ENCODE measurements around the gene PIP4K2A.
A peak's percentile ranks its signal among the peaks of the same experiment; 100 is the strongest.

The PIP4K2A gene

DNA sequence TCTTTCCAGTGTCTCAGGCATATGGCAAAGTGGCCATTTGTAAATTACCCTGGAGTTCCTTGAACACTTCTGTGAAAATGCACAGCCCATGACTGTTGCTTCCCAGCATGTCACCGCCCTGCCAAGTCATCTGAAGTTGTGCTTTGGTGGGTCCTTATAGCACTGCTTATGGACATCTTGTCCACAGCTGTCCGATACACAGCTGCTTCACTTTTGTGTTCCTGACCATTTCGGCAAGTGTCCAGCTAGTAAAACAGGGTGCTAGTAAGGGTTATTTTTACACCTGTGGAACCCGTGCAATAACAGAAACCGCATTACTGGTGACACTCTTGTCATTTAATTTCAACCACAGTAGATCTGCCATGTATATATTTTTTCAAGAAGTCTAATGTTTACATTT, 29.7 kb downstream of the PIP4K2A start:
- H3K9ac ChIP-seq: no peak overlapping the region
- no peaks in the 10 kb centered on the region for H3K27me3 ChIP-seq
- H3K27ac ChIP-seq: no peak overlapping the region
- TF ChIP-seq Cebpa-rat (IDR thresholded peaks at IDR 0.05): no peak
- peak overlapping the region in 3 of 11 experiments; percentile 42 to 52 (median 47); a peak in 4 of 22 replicates for H3K4me2 ChIP-seq
- peaks cover 11 to 44% (median 19%) of the 10 kb centered on the region in 10 experiments; a peak in 18 of 20 replicates for H3K4me1 ChIP-seq
- peaks cover 5 to 30% (median 21%) of the 10 kb centered on the region in 11 experiments; a peak in 19 of 22 replicates for H3K9me3 ChIP-seq (replicated peaks in 1 of 11)
- H3K4me3 ChIP-seq: no peak overlapping the region
- peaks cover 7 to 96% (median 31%) of the 10 kb centered on the region in 11 experiments; a peak in 16 of 22 replicates for H4K20me1 ChIP-seq
- H3K36me3 ChIP-seq: peaks cover 0 to 37% (median 11%) of the 10 kb centered on the region in 11 experiments; a peak in 8 of 22 replicates

DNA sequence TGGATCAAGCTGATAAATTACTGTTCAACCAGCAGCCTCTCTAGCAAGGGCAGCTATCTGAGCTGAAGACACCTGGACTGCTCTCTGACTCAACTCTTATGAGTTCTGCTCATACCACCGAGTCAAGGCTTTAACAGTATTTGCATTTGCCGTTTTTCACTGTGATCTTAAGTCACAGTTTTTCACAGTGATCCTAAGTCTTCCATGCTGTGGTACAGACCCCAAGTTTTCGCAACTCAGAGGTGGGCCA, 31.3 kb downstream of the PIP4K2A start:
- Histone ChIP-seq H4K20me1 (peaks cover 7 to 96% (median 37%) of the 10 kb centered on the region in 11 experiments; a peak in 16 of 22 replicates), H3K27ac (no peak overlapping the region), H3K4me1 (peaks cover 11 to 44% (median 19%) of the 10 kb centered on the region in 10 experiments; a peak in 18 of 20 replicates), H3K9ac (no peak overlapping the region), H3K36me3 (peaks cover 0 to 25% (median 6%) of the 10 kb centered on the region in 11 experiments; a peak in 8 of 22 replicates), H3K27me3 (no peaks in the 10 kb centered on the region), H3K4me3 (no peak overlapping the region), H3K4me2 (peak overlapping the region in 7 of 11 experiments; percentile 4 to 52 (median 36); a peak in 8 of 22 replicates), H3K9me3 (replicated peaks in 1 of 11) (peaks cover 0 to 17% (median 12%) of the 10 kb centered on the region in 11 experiments; a peak in 19 of 22 replicates)
- no peak for TF ChIP-seq Cebpa-rat (IDR thresholded peaks at IDR 0.05)

DNA sequence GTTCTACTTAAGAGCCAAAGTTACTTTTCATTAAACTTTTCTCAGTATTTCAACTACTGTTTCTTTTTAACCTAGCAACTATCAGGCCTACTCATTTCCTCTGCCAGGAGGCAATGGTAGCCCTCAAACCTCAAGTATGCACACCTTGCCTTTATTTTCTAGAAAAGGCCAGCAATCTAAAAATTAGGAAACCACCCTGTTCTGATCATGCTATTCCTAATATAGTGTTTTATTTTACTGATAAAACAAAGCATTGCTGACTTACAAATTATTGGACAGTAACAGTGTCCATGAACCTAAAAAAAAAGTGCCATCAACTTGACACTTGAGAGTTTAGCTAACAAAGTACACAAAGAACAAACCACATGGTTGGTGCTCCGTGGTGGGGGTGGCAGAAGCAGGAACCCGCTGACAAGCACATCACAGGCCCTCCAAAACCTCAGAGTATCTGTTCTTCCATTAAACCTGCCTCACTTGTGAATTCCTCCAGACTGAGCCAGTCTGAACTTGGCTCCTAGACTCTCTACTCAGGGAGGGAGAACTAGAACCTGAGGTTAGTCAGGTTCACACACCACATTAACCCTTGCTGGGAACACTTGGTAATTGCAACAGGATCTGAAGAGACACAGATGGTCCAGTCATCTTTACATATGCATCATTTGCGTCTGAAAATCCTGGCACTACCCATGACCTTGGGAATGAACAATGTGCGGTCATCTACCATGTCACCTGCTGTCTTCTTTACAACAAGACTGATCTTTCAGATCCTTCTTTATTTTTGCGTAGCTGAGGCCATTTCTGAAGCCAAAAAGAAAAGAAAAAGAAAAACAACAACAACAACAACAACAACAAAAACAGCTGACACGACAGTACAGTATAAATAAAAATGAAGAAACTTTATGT, 31.9 kb downstream of the PIP4K2A start:
- Histone ChIP-seq H3K9me3 (replicated peaks in 1 of 11) (peaks cover 0 to 11% (median 6%) of the 10 kb centered on the region in 11 experiments; a peak in 15 of 22 replicates), H4K20me1 (peaks cover 10 to 96% (median 40%) of the 10 kb centered on the region in 11 experiments; a peak in 17 of 22 replicates), H3K27me3 (no peaks in the 10 kb centered on the region), H3K4me3 (no peak overlapping the region), H3K4me1 (peaks cover 11 to 44% (median 19%) of the 10 kb centered on the region in 10 experiments; a peak in 18 of 20 replicates), H3K27ac (peak overlapping the region in 1 of 11 experiments; percentile 3; a peak in 1 of 22 replicates), H3K36me3 (peaks cover 0 to 25% (median under 1%) of the 10 kb centered on the region in 11 experiments; a peak in 5 of 22 replicates), H3K9ac (no peak overlapping the region), H3K4me2 (peak overlapping the region in 10 of 11 experiments; percentile 4 to 58 (median 20); a peak in 12 of 22 replicates)
- TF ChIP-seq Cebpa-rat (IDR thresholded peaks at IDR 0.05): no peak

DNA sequence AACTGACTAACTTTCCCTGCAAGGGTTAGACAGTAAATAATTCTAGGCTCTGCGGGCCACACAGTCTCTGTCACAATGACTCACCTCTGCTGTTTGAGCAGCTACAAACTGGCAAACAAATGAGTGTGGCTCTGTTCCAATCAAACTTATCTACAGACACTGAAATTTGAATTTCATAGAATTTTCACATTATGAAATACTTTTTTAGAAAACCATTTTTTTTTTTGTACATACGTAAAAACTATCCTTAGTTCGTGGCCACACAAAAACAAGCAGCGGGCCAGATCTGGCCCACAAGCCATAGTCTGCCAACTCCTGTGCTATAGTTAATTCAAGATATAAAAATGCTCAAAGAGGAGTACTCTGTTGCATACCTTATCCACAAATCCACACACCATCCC, 32.6 kb downstream of the PIP4K2A start:
- TF ChIP-seq Cebpa-rat (IDR thresholded peaks at IDR 0.05): no peak

DNA sequence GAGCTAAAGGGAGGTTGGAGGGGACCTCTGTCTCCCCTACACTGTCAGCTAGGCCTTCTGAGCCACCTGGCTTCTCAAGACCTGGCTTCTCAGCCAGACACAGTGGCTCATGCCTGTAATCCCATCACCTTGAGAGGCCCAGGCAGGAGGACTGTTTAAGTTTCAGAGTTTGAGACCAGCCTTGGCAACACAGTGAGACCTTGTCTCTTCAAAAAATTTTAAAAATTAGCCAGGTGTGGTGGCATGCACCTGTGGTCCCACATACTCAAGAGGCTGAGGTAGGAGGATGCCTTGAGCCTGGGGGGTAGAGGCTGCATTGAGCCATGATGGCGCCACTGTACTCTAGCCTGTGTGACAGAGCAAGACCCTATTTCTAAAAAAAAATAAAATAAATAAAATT, 33.1 kb downstream of the PIP4K2A start:
- Histone ChIP-seq H3K4me1 (peaks cover 11 to 45% (median 19%) of the 10 kb centered on the region in 10 experiments; a peak in 18 of 20 replicates), H3K4me3 (no peak overlapping the region), H3K27me3 (no peaks in the 10 kb centered on the region), H3K36me3 (peaks cover 0 to 24% (median 0%) of the 10 kb centered on the region in 11 experiments; a peak in 4 of 22 replicates), H3K9me3 (replicated peaks in 1 of 11) (peaks cover 0 to 6% (median 0%) of the 10 kb centered on the region in 11 experiments; a peak in 2 of 22 replicates), H3K27ac (0 out of 22 replicates have a peak overlapping the region, but pooled peaks of 1 of the 11 experiments have one; percentile 3), H3K9ac (no peak overlapping the region), H4K20me1 (peaks cover 16 to 96% (median 52%) of the 10 kb centered on the region in 11 experiments; a peak in 18 of 22 replicates), H3K4me2 (peak overlapping the region in 3 of 11 experiments; percentile 3 to 36 (median 11); a peak in 2 of 22 replicates)
- TF ChIP-seq Cebpa-rat (IDR thresholded peaks at IDR 0.05): no peak

More for the DNA sequence above, 32.6 kb downstream of the PIP4K2A start:
- H3K27me3 ChIP-seq: no peaks in the 10 kb centered on the region
- no peak overlapping the region for H3K9ac ChIP-seq
- peak overlapping the region in 1 of 11 experiments; percentile 3; a peak in 1 of 22 replicates for H3K27ac ChIP-seq
- no peak overlapping the region for H3K4me3 ChIP-seq
- peaks cover 0 to 25% (median 0%) of the 10 kb centered on the region in 11 experiments; a peak in 5 of 22 replicates for H3K36me3 ChIP-seq
- peaks cover 0 to 6% (median 0%) of the 10 kb centered on the region in 11 experiments; a peak in 3 of 22 replicates for H3K9me3 ChIP-seq (replicated peaks in 1 of 11)
- peak overlapping the region in 3 of 11 experiments; percentile 47 to 58 (median 52); a peak in 6 of 22 replicates for H3K4me2 ChIP-seq
- peaks cover 16 to 96% (median 47%) of the 10 kb centered on the region in 11 experiments; a peak in 18 of 22 replicates for H4K20me1 ChIP-seq
- peaks cover 11 to 45% (median 19%) of the 10 kb centered on the region in 10 experiments; a peak in 18 of 20 replicates for H3K4me1 ChIP-seq

DNA sequence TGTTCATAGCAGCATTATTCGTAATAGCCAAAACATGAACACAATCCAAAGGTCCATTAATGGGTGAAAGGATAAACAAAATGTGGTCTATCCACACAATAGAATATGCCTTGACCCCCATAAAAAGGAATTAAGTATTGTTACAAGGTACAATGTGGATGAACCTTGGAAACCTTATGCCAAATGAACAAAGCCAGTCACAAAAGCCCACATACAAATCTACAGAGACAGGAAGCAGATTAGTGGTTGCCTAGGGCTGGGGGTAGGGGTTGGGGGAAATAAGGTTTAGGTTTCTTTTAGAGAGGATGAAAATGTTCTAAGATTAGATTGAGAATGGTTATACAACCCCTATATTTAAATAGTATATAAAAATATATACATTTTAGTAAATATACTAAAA, 34.8 kb downstream of the PIP4K2A start:
- H3K27ac ChIP-seq: no peak overlapping the region
- no peak overlapping the region for H3K9ac ChIP-seq
- no peaks in the 10 kb centered on the region for H3K27me3 ChIP-seq
- H3K36me3 ChIP-seq: peaks cover 0 to 15% (median 0%) of the 10 kb centered on the region in 11 experiments; a peak in 4 of 22 replicates
- H3K9me3 ChIP-seq (replicated peaks in 1 of 11): peaks cover 0 to 6% (median 0%) of the 10 kb centered on the region in 11 experiments; a peak in 2 of 22 replicates
- H3K4me2 ChIP-seq: no peak overlapping the region
- peaks cover 16 to 96% (median 48%) of the 10 kb centered on the region in 11 experiments; a peak in 18 of 22 replicates for H4K20me1 ChIP-seq
- TF ChIP-seq Cebpa-rat (IDR thresholded peaks at IDR 0.05): no peak
- no peak overlapping the region for H3K4me3 ChIP-seq
- H3K4me1 ChIP-seq: peaks cover 11 to 42% (median 19%) of the 10 kb centered on the region in 10 experiments; a peak in 18 of 20 replicates

DNA sequence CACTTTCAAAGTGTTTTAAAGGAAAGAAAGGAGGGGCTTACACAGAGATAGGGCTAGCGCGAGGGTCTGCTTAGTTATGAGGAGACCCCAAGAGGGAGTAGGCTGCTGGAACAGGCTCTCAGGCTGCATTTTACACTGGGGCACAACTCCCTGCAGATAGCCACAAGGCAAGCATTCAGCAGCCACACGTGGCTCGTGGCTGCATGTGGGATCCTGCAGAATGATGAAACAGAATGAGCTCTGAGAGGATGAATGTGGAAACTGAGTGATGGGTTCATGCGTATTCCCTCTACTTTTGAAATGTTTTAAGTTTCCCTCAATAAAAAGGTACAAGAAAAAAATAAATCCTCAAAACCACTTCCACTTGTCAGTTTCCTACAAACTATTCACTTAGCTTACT, 37.0 kb downstream of the PIP4K2A start:
- Histone ChIP-seq H3K36me3 (peaks cover 0 to 15% (median 0%) of the 10 kb centered on the region in 11 experiments; a peak in 2 of 22 replicates), H3K9ac (no peak overlapping the region), H3K27me3 (no peaks in the 10 kb centered on the region), H3K4me1 (peaks cover 2 to 30% (median 5%) of the 10 kb centered on the region in 10 experiments; a peak in 18 of 20 replicates), H4K20me1 (peaks cover 30 to 96% (median 55%) of the 10 kb centered on the region in 11 experiments; a peak in 21 of 22 replicates), H3K27ac (no peak overlapping the region), H3K9me3 (replicated peaks in 1 of 11) (peaks cover 0 to 6% (median 0%) of the 10 kb centered on the region in 11 experiments; a peak in 2 of 22 replicates), H3K4me3 (no peak overlapping the region), H3K4me2 (no peak overlapping the region)
- no peak for TF ChIP-seq Cebpa-rat (IDR thresholded peaks at IDR 0.05)

DNA sequence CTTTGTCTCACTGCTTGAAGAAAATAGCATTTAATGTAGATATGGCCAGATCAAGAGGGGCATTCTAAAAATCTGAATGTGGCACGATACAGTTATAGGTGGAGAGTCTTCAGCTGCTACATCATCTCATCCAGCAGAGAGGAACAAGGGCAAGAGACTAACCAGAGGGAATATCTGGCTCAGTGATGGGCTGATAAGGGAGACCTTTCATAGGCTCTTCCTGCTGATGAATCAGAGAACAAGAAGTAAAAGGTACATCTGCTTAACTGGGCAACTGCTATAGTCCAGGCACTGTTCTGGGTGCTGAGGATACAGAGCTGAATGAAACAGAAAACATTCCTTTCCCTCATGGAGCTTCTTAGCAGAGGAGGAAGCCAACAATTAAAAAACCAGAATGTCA, 37.9 kb downstream of the PIP4K2A start:
- Histone ChIP-seq H4K20me1 (peaks cover 31 to 96% (median 56%) of the 10 kb centered on the region in 11 experiments; a peak in 21 of 22 replicates), H3K9ac (no peak overlapping the region), H3K4me1 (peaks cover 0 to 21% (median 0%) of the 10 kb centered on the region in 10 experiments; a peak in 8 of 20 replicates), H3K27ac (no peak overlapping the region), H3K27me3 (no peaks in the 10 kb centered on the region), H3K4me2 (no peak overlapping the region), H3K4me3 (no peak overlapping the region), H3K9me3 (replicated peaks in 1 of 11) (peaks cover 0 to 6% (median 0%) of the 10 kb centered on the region in 11 experiments; a peak in 2 of 22 replicates), H3K36me3 (peaks cover 0 to 15% (median 0%) of the 10 kb centered on the region in 11 experiments; a peak in 2 of 22 replicates)
- no peak for TF ChIP-seq Cebpa-rat (IDR thresholded peaks at IDR 0.05)

Measured in BLaER1 treated with 17β-estradiol and CSF1 and Interleukin-3, amounts not matched to agents 10 nM and 100 nM (cell line).